Activated CD4-positive, alpha-beta T cell treated with anti-CD3 and anti-CD28 coated beads, Interleukin-2, amount 50 U/mL, for 24 hours (primary cell): Measurements from ENCODE around the gene FHL3.
"Not testable (repeated sequence)": the region's sequence is repeated elsewhere in the genome, so short reads cannot be mapped to it uniquely, and the experiment has no call there.

Source experiments
- DNase-seq, 2 donors: peaks; one replicate each; pipeline ENCODE4 v3.0.0-alpha.2; 2020; ENCODE audit warnings: low read depth in 1 of 2, low spot score in 1 of 2

The FHL3 gene

GRCh38 chr1:38034871-38035270 is 29.6 kb upstream of the FHL3 start:
- DNase-seq, result no peak

- not testable (repeated sequence) for DNase-seq
Measured at GRCh38 chr1:38032992-38033391, 27.7 kb upstream of the FHL3 start.

- no peak for DNase-seq
Measured at GRCh38 chr1:38031513-38031866, 26.2 kb upstream of the FHL3 start.

GRCh38 chr1:38030596-38031512 is 25.5 kb upstream of the FHL3 start:
- no peak for DNase-seq

- peak in 1 of 2 donors; percentile 83 for DNase-seq
Measured at GRCh38 chr1:38029685-38030511, 24.6 kb upstream of the FHL3 start.

GRCh38 chr1:38029081-38029681 is 23.9 kb upstream of the FHL3 start:
- no peak for DNase-seq

- no peak for DNase-seq
Measured at GRCh38 chr1:38028671-38029070, 23.4 kb upstream of the FHL3 start.

GRCh38 chr1:38028105-38028591 is 22.8 kb upstream of the FHL3 start:
- DNase-seq, result peak in 1 of 2 donors; percentile 84

GRCh38 chr1:38027201-38028104 is 22.1 kb upstream of the FHL3 start:
- DNase-seq, result no peak

- peak in 1 of 2 donors; percentile 47 for DNase-seq
Measured at GRCh38 chr1:38026592-38027200, 21.4 kb upstream of the FHL3 start.

GRCh38 chr1:38025664-38026063 is 20.4 kb upstream of the FHL3 start:
- no peak for DNase-seq

GRCh38 chr1:38025233-38025632 is 19.9 kb upstream of the FHL3 start:
- DNase-seq, result no peak

- no peak for DNase-seq
Measured at GRCh38 chr1:38022810-38023209, 17.5 kb upstream of the FHL3 start.

- DNase-seq, result no peak
Measured at GRCh38 chr1:38021969-38022368, 16.7 kb upstream of the FHL3 start.

GRCh38 chr1:38020396-38020795 is 15.1 kb upstream of the FHL3 start:
- no peak for DNase-seq

GRCh38 chr1:38018864-38019343 is 13.6 kb upstream of the FHL3 start:
- no peak for DNase-seq

GRCh38 chr1:38015978-38016725 is 10.8 kb upstream of the FHL3 start:
- DNase-seq, result no peak

- no peak for DNase-seq
Measured at GRCh38 chr1:38014724-38015424, 9.6 kb upstream of the FHL3 start.

- DNase-seq, result no peak
Measured at GRCh38 chr1:38014171-38014570, 8.9 kb upstream of the FHL3 start.
